ENCODE data around the gene ERH.

ERH gene

GRCh38 chr14:69358966-69359365, 39.1 kb downstream of the ERH start:
- peak in 12 of 42 donors; percentile 13 to 72 (median 34) for DNase-seq
- intact Hi-C loops (cut with DNase I) = no loop called here

- intact Hi-C loops (cut with DNase I) = no loop called here
- peak in 2 of 42 donors; percentile 8 to 37 for DNase-seq
These were observed 39.7 kb downstream of the ERH start for GRCh38 chr14:69358233-69358963.

GRCh38 chr14:69357544-69358200, 40.4 kb downstream of the ERH start:
- DNase-seq = peak in 2 of 42 donors; percentile 1 to 27
- intact Hi-C loops (cut with DNase I) = no loop called here

- no peak for DNase-seq
- intact Hi-C loops (cut with DNase I) = no loop called here
These were observed 41.1 kb downstream of the ERH start for GRCh38 chr14:69356903-69357543.

- peak in 4 of 42 donors; percentile 12 to 60 (median 30) for DNase-seq
These were observed 42.4 kb downstream of the ERH start for GRCh38 chr14:69355607-69356281.

GRCh38 chr14:69355154-69355597, 42.9 kb downstream of the ERH start:
- intact Hi-C loops (cut with DNase I) = no loop called here
- DNase-seq = peak in 2 of 42 donors; percentile 33 to 34

More at GRCh38 chr14:69355607-69356281, 42.4 kb downstream of the ERH start:
- intact Hi-C loops (cut with DNase I) = no loop called here

GRCh38 chr14:69354383-69355153, 43.5 kb downstream of the ERH start:
- intact Hi-C loops (cut with DNase I) = no loop called here
- peak in 12 of 42 donors; percentile 7 to 72 (median 40) for DNase-seq

GRCh38 chr14:69353168-69353567, 44.9 kb downstream of the ERH start:
- intact Hi-C loops (cut with DNase I) = no loop called here
- DNase-seq = no peak

GRCh38 chr14:69351911-69352310, 46.2 kb downstream of the ERH start:
- intact Hi-C loops (cut with DNase I) = no loop called here
- no peak for DNase-seq

- no peak for DNase-seq
- intact Hi-C loops (cut with DNase I) = no loop called here
These were observed 46.7 kb downstream of the ERH start for GRCh38 chr14:69351385-69351784.

GRCh38 chr14:69350892-69351291, 47.2 kb downstream of the ERH start:
- no peak for DNase-seq
- intact Hi-C loops (cut with DNase I) = no loop called here

- intact Hi-C loops (cut with DNase I) = no loop called here
- no peak for DNase-seq
These were observed 48.9 kb downstream of the ERH start for GRCh38 chr14:69349091-69349777.

GRCh38 chr14:69346710-69347109, 51.4 kb downstream of the ERH start:
- DNase-seq = peak in 1 of 42 donors; percentile 52

GRCh38 chr14:69345402-69345801, 52.7 kb downstream of the ERH start:
- no peak for DNase-seq
- intact Hi-C loops (cut with DNase I) = no loop called here

More at GRCh38 chr14:69346710-69347109, 51.4 kb downstream of the ERH start:
- intact Hi-C loops (cut with DNase I) = no loop called here

- no peak for DNase-seq
- intact Hi-C loops (cut with DNase I) = no loop called here
These were observed 53.9 kb downstream of the ERH start for GRCh38 chr14:69344171-69344570.

GRCh38 chr14:69342928-69343525, 55.1 kb downstream of the ERH start:
- intact Hi-C loops (cut with DNase I) = no loop called here
- peak in 1 of 42 donors; percentile 38 for DNase-seq

GRCh38 chr14:69339426-69339825, 58.7 kb downstream of the ERH start:
- intact Hi-C loops (cut with DNase I) = no loop called here
- DNase-seq = no peak

- intact Hi-C loops (cut with DNase I) = no loop called here
- no peak for DNase-seq
These were observed 60.1 kb downstream of the ERH start for GRCh38 chr14:69337984-69338383.

Measured in head of caudate nucleus (tissue), 42 donors.